GM12874 (cell line): ENCODE measurements around the gene MLPH.

Experiments
- CTCF ChIP-seq: IDR thresholded peaks from 2 replicates; pipeline ENCODE4 v1.5.1; 2011; ENCODE audit warnings: low read depth, mild to moderate bottlenecking, control low read depth, low read length, moderate library complexity; ENCODE audit not compliant: insufficient read depth

The MLPH gene

GRCh38 chr2:237596520-237597195 is 109.6 kb downstream of the MLPH start:
- no peak for TF ChIP-seq CTCF

- TF ChIP-seq CTCF = no peak
Measured at GRCh38 chr2:237597196-237598145, 110.4 kb downstream of the MLPH start.

- no peak for TF ChIP-seq CTCF
Measured at GRCh38 chr2:237598468-237599208, 111.6 kb downstream of the MLPH start.

- no peak for TF ChIP-seq CTCF
Measured at GRCh38 chr2:237599465-237600110, 112.5 kb downstream of the MLPH start.

DNA sequence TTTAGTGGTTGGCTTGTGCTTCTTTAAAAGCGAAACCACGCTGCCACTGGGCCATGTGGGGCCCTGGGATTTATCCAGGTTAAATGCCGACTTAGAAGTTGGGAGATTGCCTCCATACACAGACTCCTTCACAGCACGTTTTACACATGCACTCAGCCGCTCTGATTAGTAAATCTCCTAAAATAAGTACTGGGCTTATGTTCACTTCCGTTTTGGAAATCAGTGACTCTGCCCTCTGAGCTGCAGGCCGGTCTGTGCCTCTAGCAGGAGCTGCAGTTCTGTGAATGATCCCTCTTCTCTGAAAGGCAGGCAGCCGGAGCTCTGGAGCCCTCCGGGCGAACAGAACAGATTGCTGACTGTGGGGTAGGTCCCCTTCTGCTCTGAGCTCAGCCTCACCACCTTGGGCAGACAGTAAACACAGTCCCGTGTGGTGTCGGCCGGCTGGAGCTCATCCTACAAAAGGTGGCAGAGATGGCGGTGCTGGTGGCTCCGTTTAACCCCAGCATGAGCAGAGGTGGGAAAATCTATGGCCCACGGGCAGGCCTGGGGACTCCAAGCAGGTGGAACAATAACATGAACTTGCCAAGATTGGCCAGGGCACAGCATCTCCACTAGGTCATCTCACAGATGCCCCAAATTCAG is 113.3 kb downstream of the MLPH start:
- TF ChIP-seq CTCF = no peak

DNA sequence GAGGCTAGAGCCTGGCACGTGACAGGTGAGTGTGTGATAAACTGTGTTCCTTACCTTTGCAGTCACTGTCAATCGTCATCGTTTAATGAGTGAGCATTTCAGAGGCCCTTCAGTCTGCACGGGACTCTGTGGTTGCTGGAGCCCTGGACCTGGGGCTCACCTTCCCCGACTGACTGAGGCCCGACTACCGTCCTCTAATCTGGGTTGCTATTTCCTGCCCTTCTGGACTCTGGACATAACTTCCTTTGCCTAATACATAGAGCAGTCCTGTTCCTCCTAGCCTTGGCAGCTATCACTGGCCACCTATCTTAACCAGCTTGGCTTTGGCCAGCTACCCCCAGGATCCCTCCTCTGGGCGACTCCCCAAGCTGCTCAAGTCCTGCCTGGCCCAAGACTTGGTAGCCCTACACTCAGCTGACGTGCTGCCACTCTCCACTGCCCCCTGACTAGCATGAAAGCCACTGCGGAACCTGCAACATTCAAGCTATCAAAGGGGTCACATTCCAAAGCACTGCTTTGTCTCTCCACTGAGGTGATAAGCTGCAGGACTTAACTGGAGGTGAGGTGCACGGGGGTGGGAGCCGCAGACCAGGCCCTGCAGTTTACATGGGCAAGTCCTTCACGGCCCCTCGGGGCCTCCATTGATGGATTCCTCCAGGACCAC is 114.5 kb downstream of the MLPH start:
- TF ChIP-seq CTCF = no peak
